Activated T-cell treated with anti-CD3 and anti-CD28 coated beads for 48 hours (primary cell): Measurements from ENCODE around the gene DMPK.

Experiments
- DNase-seq: peaks from one replicate; pipeline ENCODE4 v3.0.0-alpha.2; 2020; ENCODE audit warnings: low read depth

DMPK gene

GRCh38 chr19:45782162-45782691 lies at the start of gene DMPK:
Gene DMPK (minus strand): TSS chr19:45782490. CDS start chr19:45782352, 138 bp downstream.
- DNase-seq = no peak

- no peak for DNase-seq
Observed at GRCh38 chr19:45828945-45829344, 46.7 kb upstream of the DMPK start.

- DNase-seq = no peak
Observed at GRCh38 chr19:45828523-45828922, 46.2 kb upstream of the DMPK start.

GRCh38 chr19:45827459-45828093 lies 45.3 kb upstream of the DMPK start:
- no peak for DNase-seq

- no peak for DNase-seq
Observed at GRCh38 chr19:45826934-45827333, 44.6 kb upstream of the DMPK start.

- DNase-seq = no peak
Observed at GRCh38 chr19:45825917-45826893, 43.9 kb upstream of the DMPK start.

GRCh38 chr19:45825263-45825605 lies 42.9 kb upstream of the DMPK start:
- no peak for DNase-seq

- no peak for DNase-seq
Observed at GRCh38 chr19:45824531-45825262, 42.4 kb upstream of the DMPK start.

GRCh38 chr19:45824041-45824471 lies 41.8 kb upstream of the DMPK start:
- no peak for DNase-seq

GRCh38 chr19:45823182-45823581 lies 40.9 kb upstream of the DMPK start:
- DNase-seq = no peak

- no peak for DNase-seq
Observed at GRCh38 chr19:45822716-45823115, 40.4 kb upstream of the DMPK start.

GRCh38 chr19:45821570-45821969 lies 39.3 kb upstream of the DMPK start:
- DNase-seq = no peak

- DNase-seq = no peak
Observed at GRCh38 chr19:45821103-45821521, 38.8 kb upstream of the DMPK start.

GRCh38 chr19:45820413-45821102 lies 38.3 kb upstream of the DMPK start:
- no peak for DNase-seq

- DNase-seq = no peak
Observed at GRCh38 chr19:45819769-45820168, 37.5 kb upstream of the DMPK start.

- no peak for DNase-seq
Observed at GRCh38 chr19:45817725-45818301, 35.5 kb upstream of the DMPK start.

- DNase-seq = peak; percentile 93
Observed at GRCh38 chr19:45817010-45817724, 34.9 kb upstream of the DMPK start.

- no peak for DNase-seq
Observed at GRCh38 chr19:45816236-45817009, 34.1 kb upstream of the DMPK start.

- DNase-seq = no peak
Observed at GRCh38 chr19:45815481-45816216, 33.4 kb upstream of the DMPK start.
